ENCODE measurements around the gene KREMEN1. TPM values are rescaled to one million over a fixed set of nuclear protein-coding genes. Genes with fewer than 3 reads are reported as not detected.

Gene KREMEN1
- total and polyA plus RNA-seq, 5 donors from 2014 or later, result 0.10 TPM; not detected in 4

GRCh38 chr22:29195118-29195963 lies 122.5 kb downstream of the KREMEN1 start:
- H3K4me3 ChIP-seq (ENCODE audit: low read depth, low read length), result no peak overlapping the region
- Mint-ChIP-seq H3K4me3 (no peak overlapping the region), H3K9me3 (peaks cover 0 to 6% (median 2%) of the 10 kb centered on the region in 7 donors), H3K27ac (no peak overlapping the region), H3K36me3 (no peaks in the 10 kb centered on the region), H3K27me3 (peaks cover 5% of the 10 kb centered on the region), H3K4me1 (no peaks in the 10 kb centered on the region)
- H3K4me1 ChIP-seq (ENCODE audit: control insufficient read depth, insufficient read depth, low read length, poor library complexity, severe bottlenecking), result no peaks in the 10 kb centered on the region
- DNase-seq (no peak), ATAC-seq (ENCODE audit: low read depth in 2 of 2) (no peak)
- no peaks in the 10 kb centered on the region for H3K27me3 ChIP-seq (ENCODE audit: control insufficient read depth, insufficient read depth, low read length)
- H3K27ac ChIP-seq (ENCODE audit: insufficient read depth, low read length, poor library complexity, severe bottlenecking), result no peak overlapping the region
- no peaks in the 10 kb centered on the region for H3K36me3 ChIP-seq (ENCODE audit: control insufficient read depth, insufficient read depth, low read length)
- no peaks in the 10 kb centered on the region for H3K9me3 ChIP-seq (ENCODE audit: control insufficient read depth in 2 of 2, low read length in 2 of 2)

- H3K27me3 Mint-ChIP-seq, result peaks cover 5% of the 10 kb centered on the region
- DNase-seq, result no peak
- H3K9me3 Mint-ChIP-seq, result peaks cover 0 to 6% (median 2%) of the 10 kb centered on the region in 7 donors
- no peak overlapping the region for H3K27ac ChIP-seq (ENCODE audit: insufficient read depth, low read length, poor library complexity, severe bottlenecking)
- H3K36me3 ChIP-seq (ENCODE audit: control insufficient read depth, insufficient read depth, low read length), result no peaks in the 10 kb centered on the region
- no peaks in the 10 kb centered on the region for H3K27me3 ChIP-seq (ENCODE audit: control insufficient read depth, insufficient read depth, low read length)
- H3K4me3 ChIP-seq (ENCODE audit: low read depth, low read length), result no peak overlapping the region
- H3K9me3 ChIP-seq (ENCODE audit: control insufficient read depth in 2 of 2, low read length in 2 of 2), result no peaks in the 10 kb centered on the region
- peaks cover 0 to 6% (median under 1%) of the 10 kb centered on the region in 4 donors for H3K4me1 Mint-ChIP-seq
- H3K27ac Mint-ChIP-seq, result no peak overlapping the region
- H3K4me3 Mint-ChIP-seq, result no peak overlapping the region
- ATAC-seq (ENCODE audit: low read depth in 2 of 2), result no peak
- H3K36me3 Mint-ChIP-seq, result no peaks in the 10 kb centered on the region
- no peaks in the 10 kb centered on the region for H3K4me1 ChIP-seq (ENCODE audit: control insufficient read depth, insufficient read depth, low read length, poor library complexity, severe bottlenecking)
Measured at GRCh38 chr22:29195964-29196666, 123.3 kb downstream of the KREMEN1 start.

- Mint-ChIP-seq H3K27me3 (peaks cover 5% of the 10 kb centered on the region), H3K36me3 (no peaks in the 10 kb centered on the region), H3K27ac (no peak overlapping the region), H3K4me3 (no peak overlapping the region), H3K4me1 (peaks cover 0 to 12% (median 4%) of the 10 kb centered on the region in 4 donors), H3K9me3 (peaks cover 0 to 6% (median 2%) of the 10 kb centered on the region in 7 donors)
- H3K27ac ChIP-seq (ENCODE audit: insufficient read depth, low read length, poor library complexity, severe bottlenecking), result no peak overlapping the region
- no peaks in the 10 kb centered on the region for H3K27me3 ChIP-seq (ENCODE audit: control insufficient read depth, insufficient read depth, low read length)
- no peak overlapping the region for H3K4me3 ChIP-seq (ENCODE audit: low read depth, low read length)
- no peaks in the 10 kb centered on the region for H3K9me3 ChIP-seq (ENCODE audit: control insufficient read depth in 2 of 2, low read length in 2 of 2)
- H3K4me1 ChIP-seq (ENCODE audit: control insufficient read depth, insufficient read depth, low read length, poor library complexity, severe bottlenecking), result peaks cover 5% of the 10 kb centered on the region
- DNase-seq, result no peak
- ATAC-seq (ENCODE audit: low read depth in 2 of 2), result no peak
- no peaks in the 10 kb centered on the region for H3K36me3 ChIP-seq (ENCODE audit: control insufficient read depth, insufficient read depth, low read length)
Measured at GRCh38 chr22:29197096-29197495, 124.3 kb downstream of the KREMEN1 start.

- Mint-ChIP-seq H3K27me3 (peaks cover 5% of the 10 kb centered on the region), H3K4me1 (peaks cover 5 to 22% (median 11%) of the 10 kb centered on the region in 4 donors), H3K27ac (no peak overlapping the region), H3K4me3 (no peak overlapping the region), H3K9me3 (peaks cover 0 to 6% (median 2%) of the 10 kb centered on the region in 7 donors), H3K36me3 (no peaks in the 10 kb centered on the region)
- no peaks in the 10 kb centered on the region for H3K27me3 ChIP-seq (ENCODE audit: control insufficient read depth, insufficient read depth, low read length)
- H3K36me3 ChIP-seq (ENCODE audit: control insufficient read depth, insufficient read depth, low read length), result no peaks in the 10 kb centered on the region
- H3K4me3 ChIP-seq (ENCODE audit: low read depth, low read length), result no peak overlapping the region
- peaks cover 14% of the 10 kb centered on the region for H3K4me1 ChIP-seq (ENCODE audit: control insufficient read depth, insufficient read depth, low read length, poor library complexity, severe bottlenecking)
- no peaks in the 10 kb centered on the region for H3K9me3 ChIP-seq (ENCODE audit: control insufficient read depth in 2 of 2, low read length in 2 of 2)
- DNase-seq (no peak), ATAC-seq (ENCODE audit: low read depth in 2 of 2) (no peak)
- H3K27ac ChIP-seq (ENCODE audit: insufficient read depth, low read length, poor library complexity, severe bottlenecking), result no peak overlapping the region
Measured at GRCh38 chr22:29198240-29198639, 125.4 kb downstream of the KREMEN1 start.

- peaks cover 5 to 30% (median 13%) of the 10 kb centered on the region in 4 donors for H3K4me1 Mint-ChIP-seq
- H3K27me3 Mint-ChIP-seq, result peaks cover 9% of the 10 kb centered on the region
- Histone ChIP-seq H3K27ac (ENCODE audit: insufficient read depth, low read length, poor library complexity, severe bottlenecking) (no peak overlapping the region), H3K4me1 (ENCODE audit: control insufficient read depth, insufficient read depth, low read length, poor library complexity, severe bottlenecking) (peaks cover 14% of the 10 kb centered on the region), H3K4me3 (ENCODE audit: low read depth, low read length) (no peak overlapping the region), H3K36me3 (ENCODE audit: control insufficient read depth, insufficient read depth, low read length) (no peaks in the 10 kb centered on the region), H3K27me3 (ENCODE audit: control insufficient read depth, insufficient read depth, low read length) (no peaks in the 10 kb centered on the region), H3K9me3 (ENCODE audit: control insufficient read depth in 2 of 2, low read length in 2 of 2) (no peaks in the 10 kb centered on the region)
- peak overlapping the region in 1 of 4 donors; percentile 23 for H3K4me3 Mint-ChIP-seq
- DNase-seq, result no peak
- peaks cover 0 to 3% (median 0%) of the 10 kb centered on the region in 7 donors for H3K9me3 Mint-ChIP-seq
- no peak overlapping the region for H3K27ac Mint-ChIP-seq
- no peaks in the 10 kb centered on the region for H3K36me3 Mint-ChIP-seq
- no peak for ATAC-seq (ENCODE audit: low read depth in 2 of 2)
Measured at GRCh38 chr22:29199702-29200400, 127.0 kb downstream of the KREMEN1 start.

GRCh38 chr22:29200901-29201300 lies 128.1 kb downstream of the KREMEN1 start:
- no peaks in the 10 kb centered on the region for H3K36me3 Mint-ChIP-seq
- H3K4me3 ChIP-seq (ENCODE audit: low read depth, low read length), result no peak overlapping the region
- no peak overlapping the region for H3K27ac Mint-ChIP-seq
- H3K9me3 Mint-ChIP-seq, result peaks cover 0 to 1% (median 0%) of the 10 kb centered on the region in 7 donors
- peaks cover 13% of the 10 kb centered on the region for H3K27me3 Mint-ChIP-seq
- peaks cover 5 to 30% (median 15%) of the 10 kb centered on the region in 4 donors for H3K4me1 Mint-ChIP-seq
- DNase-seq, result no peak
- H3K4me3 Mint-ChIP-seq, result no peak overlapping the region
- no peak overlapping the region for H3K27ac ChIP-seq (ENCODE audit: insufficient read depth, low read length, poor library complexity, severe bottlenecking)
- no peaks in the 10 kb centered on the region for H3K27me3 ChIP-seq (ENCODE audit: control insufficient read depth, insufficient read depth, low read length)
- H3K4me1 ChIP-seq (ENCODE audit: control insufficient read depth, insufficient read depth, low read length, poor library complexity, severe bottlenecking), result peaks cover 20% of the 10 kb centered on the region
- H3K36me3 ChIP-seq (ENCODE audit: control insufficient read depth, insufficient read depth, low read length), result no peaks in the 10 kb centered on the region
- ATAC-seq (ENCODE audit: low read depth in 2 of 2), result no peak
- H3K9me3 ChIP-seq (ENCODE audit: control insufficient read depth in 2 of 2, low read length in 2 of 2), result no peaks in the 10 kb centered on the region

- Mint-ChIP-seq H3K4me1 (peaks cover 5 to 35% (median 17%) of the 10 kb centered on the region in 4 donors), H3K36me3 (no peaks in the 10 kb centered on the region), H3K9me3 (peaks cover 0 to 1% (median 0%) of the 10 kb centered on the region in 7 donors), H3K4me3 (peak overlapping the region in 1 of 4 donors; percentile 8), H3K27me3 (peaks cover 20% of the 10 kb centered on the region), H3K27ac (peak overlapping the region in 1 of 3 donors; percentile 73)
- Histone ChIP-seq H3K27me3 (ENCODE audit: control insufficient read depth, insufficient read depth, low read length) (no peaks in the 10 kb centered on the region), H3K36me3 (ENCODE audit: control insufficient read depth, insufficient read depth, low read length) (no peaks in the 10 kb centered on the region), H3K4me3 (ENCODE audit: low read depth, low read length) (no peak overlapping the region), H3K4me1 (ENCODE audit: control insufficient read depth, insufficient read depth, low read length, poor library complexity, severe bottlenecking) (peaks cover 20% of the 10 kb centered on the region), H3K9me3 (ENCODE audit: control insufficient read depth in 2 of 2, low read length in 2 of 2) (no peaks in the 10 kb centered on the region), H3K27ac (ENCODE audit: insufficient read depth, low read length, poor library complexity, severe bottlenecking) (no peak overlapping the region)
- no peak for ATAC-seq (ENCODE audit: low read depth in 2 of 2)
- DNase-seq, result no peak
Measured at GRCh38 chr22:29201782-29202181, 128.9 kb downstream of the KREMEN1 start.
